C1 segment of cervical spinal cord (tissue), 14 donors: Measurements from ENCODE around the gene ANKRD65.
"Not testable (repeated sequence)": the region's sequence is repeated elsewhere in the genome, so short reads cannot be mapped to it uniquely, and the experiment has no call there.

ENCODE experiments used
- DNase-seq, 14 donors: peaks; one replicate each; lab custom pipeline; 2025; lab: John Stamatoyannopoulos, UW

The ANKRD65 gene

GRCh38 chr1:1421147-1421906 is at the start of gene ANKRD65:
Gene ANKRD65 (minus strand): TSS chr1:1421276. CDS start chr1:1421005, 271 bp downstream.
- DNase-seq, result peak in 9 of 14 donors; percentile 20 to 76 (median 42)

- not testable (repeated sequence) for DNase-seq
Observed at GRCh38 chr1:1468196-1468985, 47.3 kb upstream of the ANKRD65 start.

- DNase-seq, result no peak
Observed at GRCh38 chr1:1463312-1463711, 42.2 kb upstream of the ANKRD65 start.

GRCh38 chr1:1462318-1462966 is 41.4 kb upstream of the ANKRD65 start:
- DNase-seq, result no peak

GRCh38 chr1:1461721-1462317 is 40.7 kb upstream of the ANKRD65 start:
- DNase-seq, result no peak

GRCh38 chr1:1460540-1461130 is 39.6 kb upstream of the ANKRD65 start:
- DNase-seq, result no peak

- not testable (repeated sequence) for DNase-seq
Observed at GRCh38 chr1:1459711-1460110, 38.6 kb upstream of the ANKRD65 start.

GRCh38 chr1:1459156-1459555 is 38.1 kb upstream of the ANKRD65 start:
- not testable (repeated sequence) for DNase-seq

GRCh38 chr1:1456683-1457255 is 35.7 kb upstream of the ANKRD65 start:
- DNase-seq, result not testable (repeated sequence)

- DNase-seq, result not testable (repeated sequence)
Observed at GRCh38 chr1:1455934-1456333, 34.9 kb upstream of the ANKRD65 start.

GRCh38 chr1:1455366-1455884 is 34.3 kb upstream of the ANKRD65 start:
- no peak for DNase-seq

GRCh38 chr1:1454286-1455056 is 33.4 kb upstream of the ANKRD65 start:
- not testable (repeated sequence) for DNase-seq

GRCh38 chr1:1452882-1453281 is 31.8 kb upstream of the ANKRD65 start:
- DNase-seq, result no peak

- not testable (repeated sequence) for DNase-seq
Observed at GRCh38 chr1:1452365-1452739, 31.3 kb upstream of the ANKRD65 start.

- no peak for DNase-seq
Observed at GRCh38 chr1:1451696-1452364, 30.8 kb upstream of the ANKRD65 start.

- DNase-seq, result not testable (repeated sequence)
Observed at GRCh38 chr1:1450616-1451015, 29.5 kb upstream of the ANKRD65 start.

- no peak for DNase-seq
Observed at GRCh38 chr1:1449099-1449739, 28.1 kb upstream of the ANKRD65 start, which contains the start of gene ATAD3C. Gene ATAD3C (plus strand): TSS chr1:1449689. CDS start chr1:1450684, 995 bp downstream.

- not testable (repeated sequence) for DNase-seq
Observed at GRCh38 chr1:1446631-1447030, 25.6 kb upstream of the ANKRD65 start.
